NB4 (cell line): ENCODE data around the gene C1QTNF8.
"Not testable (repeated sequence)": the region's sequence is repeated elsewhere in the genome, so short reads cannot be mapped to it uniquely, and the experiment has no call there.

Experiments
- DNase-seq: peaks from one replicate; pipeline ENCODE4 v3.0.0; 2010; ENCODE audit warnings: low read depth
- H3K4me3 ChIP-seq: one replicate; pipeline ENCODE4 v1.5.1; 2011; ENCODE audit warnings: mild to moderate bottlenecking, low read depth, low read length, moderate library complexity
- MYC ChIP-seq: IDR thresholded peaks from 2 replicates; pipeline ENCODE4 v1.6.1; 2011; ENCODE audit warnings: low read depth, low read length
- POLR2A ChIP-seq: IDR thresholded peaks from 2 replicates; pipeline ENCODE4 v1.6.1; 2011; ENCODE audit warnings: mild to moderate bottlenecking; ENCODE audit not compliant: insufficient read length; ENCODE audit errors: extremely low read depth
- TF ChIP-seq, protein P1 (sequence below): IDR thresholded peaks from 2 replicates; pipeline ENCODE4 v1.6.1; 2011; ENCODE audit warnings: low read depth, low read length
- TF ChIP-seq, protein P2 (sequence below): IDR thresholded peaks from one replicate; pipeline ENCODE4 v1.5.1; 2012; ENCODE audit warnings: low read depth, low read length

C1QTNF8 gene

DNA sequence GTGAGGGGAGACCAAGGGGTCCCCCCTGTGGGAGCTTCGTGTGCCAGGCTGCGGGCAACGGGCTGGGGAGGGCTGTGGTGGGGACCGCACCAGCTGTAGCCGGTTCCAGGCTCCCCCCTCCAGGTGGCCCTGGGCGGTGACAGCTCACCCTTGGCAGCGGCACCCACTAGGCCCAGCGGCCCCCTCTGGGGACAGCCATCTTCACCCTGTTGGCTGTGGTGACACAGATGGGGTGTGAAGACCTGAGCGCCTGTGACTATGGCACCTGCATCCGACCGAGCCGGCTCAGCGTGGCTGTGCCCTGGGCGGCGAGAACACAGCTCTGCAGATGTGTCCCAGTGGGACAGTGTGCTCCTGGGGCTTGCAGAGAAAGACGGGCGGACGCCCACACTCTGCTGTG is 1.1 kb upstream of the C1QTNF8 start:
- TF ChIP-seq, protein P1, sequence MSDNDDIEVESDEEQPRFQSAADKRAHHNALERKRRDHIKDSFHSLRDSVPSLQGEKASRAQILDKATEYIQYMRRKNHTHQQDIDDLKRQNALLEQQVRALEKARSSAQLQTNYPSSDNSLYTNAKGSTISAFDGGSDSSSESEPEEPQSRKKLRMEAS: no peak
- TF ChIP-seq MYC (no peak), POLR2A (no peak)
- TF ChIP-seq, protein P2, sequence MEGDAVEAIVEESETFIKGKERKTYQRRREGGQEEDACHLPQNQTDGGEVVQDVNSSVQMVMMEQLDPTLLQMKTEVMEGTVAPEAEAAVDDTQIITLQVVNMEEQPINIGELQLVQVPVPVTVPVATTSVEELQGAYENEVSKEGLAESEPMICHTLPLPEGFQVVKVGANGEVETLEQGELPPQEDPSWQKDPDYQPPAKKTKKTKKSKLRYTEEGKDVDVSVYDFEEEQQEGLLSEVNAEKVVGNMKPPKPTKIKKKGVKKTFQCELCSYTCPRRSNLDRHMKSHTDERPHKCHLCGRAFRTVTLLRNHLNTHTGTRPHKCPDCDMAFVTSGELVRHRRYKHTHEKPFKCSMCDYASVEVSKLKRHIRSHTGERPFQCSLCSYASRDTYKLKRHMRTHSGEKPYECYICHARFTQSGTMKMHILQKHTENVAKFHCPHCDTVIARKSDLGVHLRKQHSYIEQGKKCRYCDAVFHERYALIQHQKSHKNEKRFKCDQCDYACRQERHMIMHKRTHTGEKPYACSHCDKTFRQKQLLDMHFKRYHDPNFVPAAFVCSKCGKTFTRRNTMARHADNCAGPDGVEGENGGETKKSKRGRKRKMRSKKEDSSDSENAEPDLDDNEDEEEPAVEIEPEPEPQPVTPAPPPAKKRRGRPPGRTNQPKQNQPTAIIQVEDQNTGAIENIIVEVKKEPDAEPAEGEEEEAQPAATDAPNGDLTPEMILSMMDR: no peak
- no peak overlapping the region for H3K4me3 ChIP-seq
- no peak for DNase-seq

DNA sequence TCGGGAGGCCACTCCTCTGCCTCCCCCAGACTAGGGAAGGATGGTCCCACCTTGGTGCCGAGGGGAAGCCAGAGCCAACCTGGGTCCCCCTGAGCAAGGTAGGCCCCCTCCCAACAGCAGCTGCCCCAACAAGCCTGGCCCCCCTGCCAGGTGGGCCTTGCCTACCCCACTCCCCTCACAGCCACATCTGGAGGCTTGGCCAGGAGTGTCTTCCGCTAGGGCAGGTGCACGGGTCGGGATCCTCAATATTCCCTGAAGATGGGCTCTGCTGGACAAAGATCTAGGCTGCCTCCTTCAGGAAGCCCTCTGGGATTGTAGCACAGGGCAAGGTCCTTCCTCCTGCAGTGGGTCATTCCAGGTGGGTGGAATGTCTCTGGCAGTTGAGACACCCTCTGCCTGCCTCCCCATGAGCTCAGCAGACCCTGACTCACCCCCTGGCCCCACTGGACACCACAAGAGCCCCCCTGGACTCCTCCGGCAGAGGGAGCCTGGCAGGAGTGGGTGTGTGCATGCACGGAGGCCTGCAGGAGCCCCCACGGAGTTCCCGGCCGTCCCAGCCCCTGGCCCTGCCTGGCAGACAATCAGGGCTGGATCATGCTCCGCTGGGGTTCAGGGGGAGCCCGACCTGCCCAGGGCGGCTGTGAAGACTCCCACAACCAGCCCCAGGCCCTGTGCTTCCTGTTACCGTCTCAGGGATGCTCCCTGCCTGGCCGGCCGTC is 435 bp downstream of the C1QTNF8 start:
- DNase-seq: no peak
- no peak overlapping the region for H3K4me3 ChIP-seq
- TF ChIP-seq MYC (no peak), POLR2A (no peak)
- TF ChIP-seq, protein P2: no peak
- TF ChIP-seq, protein P1: no peak

DNA sequence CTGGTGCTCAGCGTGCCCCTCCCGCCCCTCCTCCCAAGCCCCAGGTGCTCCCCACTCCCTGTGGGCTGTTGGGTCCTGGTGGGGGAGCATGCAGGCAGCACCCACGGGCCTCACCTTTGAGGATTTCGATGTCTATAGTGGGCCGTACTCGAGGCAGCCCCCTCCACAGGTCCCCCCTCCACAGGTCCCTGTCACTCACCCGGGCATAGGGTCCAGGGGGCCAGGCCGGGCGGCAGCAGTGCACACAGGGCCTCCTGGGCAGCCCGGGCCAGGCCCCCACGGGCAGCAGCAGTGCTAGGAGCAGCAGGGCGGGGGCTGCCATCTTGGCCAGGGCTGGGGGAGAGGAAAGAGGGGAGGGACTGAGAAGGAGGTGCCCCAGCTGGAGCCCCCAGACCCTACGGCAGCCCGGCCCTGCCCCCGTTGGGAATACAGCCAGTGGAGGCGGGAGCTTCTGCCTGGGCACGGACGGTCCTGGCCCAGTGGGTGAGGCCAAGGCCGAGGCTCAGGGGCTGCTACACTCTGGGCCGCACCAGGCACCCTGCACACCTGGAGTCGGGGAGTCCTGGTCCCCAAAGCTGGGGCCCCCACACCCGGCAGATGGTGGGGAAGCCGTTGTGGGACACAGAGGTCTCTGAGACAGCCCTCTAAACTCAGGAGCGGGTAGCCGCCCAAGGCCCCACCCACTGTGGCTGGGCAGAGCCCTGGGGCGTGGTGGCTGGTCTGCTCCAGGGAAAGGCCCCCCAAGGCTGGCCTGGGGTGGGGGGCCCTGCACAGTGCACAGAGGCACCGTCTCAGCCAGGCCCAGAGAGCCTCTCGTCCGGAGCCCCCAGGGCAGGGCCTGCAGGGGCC is 1.2 kb downstream of the C1QTNF8 start:
- TF ChIP-seq POLR2A (no peak), MYC (no peak)
- TF ChIP-seq, protein P2: no peak
- TF ChIP-seq, protein P1: no peak
- no peak overlapping the region for H3K4me3 ChIP-seq
- DNase-seq: no peak

GRCh38 chr16:1094124-1094479 is 1.9 kb downstream of the C1QTNF8 start:
- H3K4me3 ChIP-seq: no peak overlapping the region
- no peak for DNase-seq
- TF ChIP-seq, protein P1: no peak
- TF ChIP-seq POLR2A: no peak
- no peak for TF ChIP-seq MYC
- TF ChIP-seq, protein P2: no peak

DNA sequence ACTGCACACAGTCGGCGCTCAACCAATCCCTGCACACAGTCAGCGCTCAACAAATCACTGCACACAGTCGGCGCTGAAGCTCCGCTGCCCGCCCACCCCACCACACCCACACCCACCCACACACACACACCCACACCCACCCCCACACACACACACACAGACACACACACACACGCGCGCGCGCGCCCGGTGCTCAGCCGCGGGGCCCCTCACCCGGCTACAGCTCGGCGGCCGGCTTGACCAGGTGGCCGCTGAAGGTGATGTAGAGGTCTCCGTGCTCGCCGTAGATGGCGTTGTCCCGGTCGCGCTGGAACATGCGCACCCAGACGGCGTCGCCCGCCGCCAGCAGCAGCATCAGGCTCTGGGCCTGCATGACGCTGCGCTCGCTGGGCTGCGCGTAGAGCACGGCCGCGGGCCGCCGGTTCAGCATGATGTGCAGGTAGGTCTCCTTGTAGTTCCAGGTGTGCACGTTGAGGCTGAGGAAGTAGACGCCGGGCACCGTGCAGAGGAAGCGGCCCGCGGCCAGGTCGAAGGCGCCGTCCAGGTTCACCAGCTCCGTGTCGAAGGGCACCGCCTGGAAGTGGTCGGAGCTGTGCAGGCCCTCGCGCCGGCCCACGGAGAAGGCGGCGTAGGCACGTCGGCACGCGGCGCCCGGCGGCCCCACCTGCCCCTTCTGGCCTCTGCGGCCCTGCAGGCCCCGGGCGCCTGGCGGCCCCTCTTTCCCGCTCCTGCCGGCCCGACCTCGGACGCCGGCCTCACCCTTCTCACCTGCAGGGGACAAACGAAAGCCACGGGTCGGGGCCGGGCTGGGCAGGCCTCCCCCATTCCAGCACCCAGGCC is 2.5 kb downstream of the C1QTNF8 start:
- DNase-seq: no peak
- TF ChIP-seq, protein P1: no peak
- TF ChIP-seq POLR2A (no peak), MYC (no peak)
- TF ChIP-seq, protein P2: no peak
- H3K4me3 ChIP-seq: no peak overlapping the region

- DNase-seq, H3K4me3 ChIP-seq: not testable (repeated sequence)
Measured at GRCh38 chr16:1092685-1093283, 3.3 kb downstream of the C1QTNF8 start.
